C4-2B (cell line): Measurements from ENCODE around the gene THAP8.

Source experiments
- CTCF ChIP-seq: fragments of 450-650 bp; conservative IDR thresholded peaks from 2 replicates; pipeline ENCODE4 v1.5.1; 2017; ENCODE audit warnings: mild to moderate bottlenecking
- ZFX ChIP-seq: fragments of 450-650 bp; IDR thresholded peaks from 2 replicates; pipeline ENCODE4 v1.6.1; 2017

GRCh38 chr19:35995048-35995993 lies 58.8 kb downstream of the THAP8 start, which contains the start of gene SDHAF1:
- TF ChIP-seq CTCF: no peak; the same call in 1 of the 2 replicates
- TF ChIP-seq ZFX: peak; percentile 93; the same call in 1 of the 2 replicates
